Fibroblast of lung (primary cell): ENCODE measurements around the gene TRPV2. TPM values are rescaled to one million over a fixed set of nuclear protein-coding genes. Genes with fewer than 3 reads are reported as not detected.

Experiments used
- DNase-seq, 2 donors: peaks; one replicate each; pipeline versions ENCODE4 v3.0.0 to v3.0.0-alpha.2; 2010; ENCODE audit warnings: low read depth in 2 of 2
- H2AFZ ChIP-seq: 2 replicates; pipeline ENCODE4 v1.5.1; 2012; ENCODE audit warnings: low read length, control low read depth, inconsistent platforms
- H3K27ac ChIP-seq: 2 replicates; pipeline ENCODE4 v1.5.1; 2011; ENCODE audit warnings: low read length, control low read depth; ENCODE audit not compliant: insufficient read depth
- H3K27me3 ChIP-seq: 2 replicates; pipeline ENCODE4 v1.5.1; 2011; ENCODE audit warnings: mild to moderate bottlenecking, low read length; ENCODE audit not compliant: control insufficient read depth, insufficient read depth
- H3K36me3 ChIP-seq: 2 replicates; pipeline ENCODE4 v1.5.1; 2011; ENCODE audit warnings: low read length; ENCODE audit not compliant: control insufficient read depth, insufficient read depth
- H3K4me1 ChIP-seq: 2 replicates; pipeline ENCODE4 v1.5.1; 2011; ENCODE audit warnings: low read length; ENCODE audit not compliant: control insufficient read depth, insufficient read depth; ENCODE audit errors: extremely low read depth
- H3K4me2 ChIP-seq: 2 replicates; pipeline ENCODE4 v1.5.1; 2011; ENCODE audit warnings: low read length, control low read depth; ENCODE audit not compliant: insufficient read depth; ENCODE audit errors: extremely low read depth
- H3K4me3 ChIP-seq, 4 experiments: fragments of 200-600 bp in 1 of 4; sonication (generic) in 1 of 4; replicated peaks in 1 of 4; 2 replicates each; pipeline ENCODE4 v1.5.1; 2011 to 2016; ENCODE audit warnings: low read length in 4 of 4, low read depth in 3 of 4, mild to moderate bottlenecking in 3 of 4, control low read depth in 2 of 4, inconsistent platforms in 1 of 4, mixed read lengths in 1 of 4; ENCODE audit not compliant: insufficient read depth in 1 of 4; ENCODE audit errors: control extremely low read depth in 1 of 4
- H3K79me2 ChIP-seq: 2 replicates; pipeline ENCODE4 v1.5.1; 2012; ENCODE audit warnings: mild to moderate bottlenecking, low read length, inconsistent platforms; ENCODE audit not compliant: control insufficient read depth, insufficient read depth
- H3K9ac ChIP-seq: 2 replicates; pipeline ENCODE4 v1.5.1; 2011; ENCODE audit warnings: mild to moderate bottlenecking, low read length, control low read depth; ENCODE audit not compliant: insufficient read depth
- H3K9me3 ChIP-seq: 2 replicates; pipeline ENCODE4 v1.5.1; 2012; ENCODE audit warnings: low read depth, low read length; ENCODE audit not compliant: control insufficient read depth, insufficient read depth
- H4K20me1 ChIP-seq: 2 replicates; pipeline ENCODE4 v1.5.1; 2011; ENCODE audit warnings: low read length; ENCODE audit not compliant: control insufficient read depth, insufficient read depth; ENCODE audit errors: extremely low read depth
- CTCF ChIP-seq, 2 donors: IDR thresholded peaks in 1 of 2; conservative IDR thresholded peaks in 1 of 2; 1 replicate in 1 of 2; 2 replicates in 1 of 2; pipeline ENCODE4 v1.5.1; 2011 to 2012; ENCODE audit warnings: low read length in 2 of 2, control low read depth in 1 of 2, inconsistent platforms in 1 of 2, low read depth in 1 of 2, mild to moderate bottlenecking in 1 of 2
- EZH2 ChIP-seq: IDR thresholded peaks from 2 replicates; pipeline ENCODE4 v1.5.1; 2012; ENCODE audit warnings: low read length, control low read depth, mild to moderate bottlenecking; ENCODE audit errors: missing control alignments
- polyA plus RNA-seq, 2 donors: library from polyadenylated mRNA; depleted of rRNA in 1 of 2; stranded (reverse) in 1 of 2; unstranded in 1 of 2; fragments of >200 nt; gene quantifications; 2 replicates each; pipeline ENCODE4 v1.2.1, GENCODE V29; 2011 to 2012; ENCODE audit warnings: missing spikeins in 1 of 2
- total RNA-seq: library from RNA; depleted of rRNA; stranded (reverse); fragments of >200 nt; gene quantifications from 2 replicates; pipeline ENCODE4 v1.2.1, GENCODE V29; 2014

TRPV2 gene
- total and polyA plus RNA-seq, 2 donors (not counting 1 experiment from before 2014, with no cell fraction given) = 68.6 to 74.5 TPM

GRCh38 chr17:16381496-16381820, 33.9 kb upstream of the TRPV2 start:
- TF ChIP-seq CTCF (conservative IDR thresholded peaks at IDR 0.05 in 1 of 2, IDR thresholded peaks at IDR 0.05 in 1 of 2; ENCODE audit: low read depth in 1 of 2, low read length in 2 of 2) (no peak), EZH2 (no peak)
- no peak overlapping the region for H2AFZ ChIP-seq
- peaks cover 2% of the 10 kb centered on the region for H3K36me3 ChIP-seq
- H3K9me3 ChIP-seq = no peaks in the 10 kb centered on the region
- no peaks in the 10 kb centered on the region for H3K27me3 ChIP-seq
- peak overlapping the region; percentile 81 for H3K9ac ChIP-seq
- H3K4me1 ChIP-seq = peaks cover 4% of the 10 kb centered on the region
- H3K4me2 ChIP-seq = peak overlapping the region; percentile 18
- H3K4me3 ChIP-seq = peak overlapping the region; percentile 83 to 99 (median 93)
- H3K27ac ChIP-seq = peak overlapping the region; percentile 95
- H4K20me1 ChIP-seq = peaks cover 3% of the 10 kb centered on the region
- peaks cover 27% of the 10 kb centered on the region for H3K79me2 ChIP-seq
- peak; percentile 45 for DNase-seq

GRCh38 chr17:16383216-16383615, 32.2 kb upstream of the TRPV2 start:
- Histone ChIP-seq H3K9me3 (no peaks in the 10 kb centered on the region), H4K20me1 (peaks cover 3% of the 10 kb centered on the region), H2AFZ (no peak overlapping the region), H3K4me3 (peak overlapping the region; percentile 16 to 99 (median 24)), H3K27ac (no peak overlapping the region), H3K36me3 (peaks cover 2% of the 10 kb centered on the region), H3K79me2 (peaks cover 27% of the 10 kb centered on the region), H3K9ac (no peak overlapping the region), H3K4me2 (peak overlapping the region; percentile 55), H3K27me3 (no peaks in the 10 kb centered on the region), H3K4me1 (peaks cover 4% of the 10 kb centered on the region)
- DNase-seq = no peak
- TF ChIP-seq EZH2 (no peak), CTCF (conservative IDR thresholded peaks at IDR 0.05 in 1 of 2, IDR thresholded peaks at IDR 0.05 in 1 of 2; ENCODE audit: low read depth in 1 of 2, low read length in 2 of 2) (no peak)

GRCh38 chr17:16383772-16384287, 31.5 kb upstream of the TRPV2 start:
- H3K4me3 ChIP-seq = peak overlapping the region in 1 of 4 experiments; percentile 99
- H3K27me3 ChIP-seq = no peaks in the 10 kb centered on the region
- H3K9ac ChIP-seq = no peak overlapping the region
- peaks cover 27% of the 10 kb centered on the region for H3K79me2 ChIP-seq
- DNase-seq = no peak
- H3K36me3 ChIP-seq = peaks cover 2% of the 10 kb centered on the region
- TF ChIP-seq EZH2 (no peak), CTCF (conservative IDR thresholded peaks at IDR 0.05 in 1 of 2, IDR thresholded peaks at IDR 0.05 in 1 of 2; ENCODE audit: low read depth in 1 of 2, low read length in 2 of 2) (no peak)
- no peak overlapping the region for H3K27ac ChIP-seq
- peaks cover 2% of the 10 kb centered on the region for H3K4me1 ChIP-seq
- H4K20me1 ChIP-seq = peaks cover 3% of the 10 kb centered on the region
- H3K4me2 ChIP-seq = peak overlapping the region; percentile 13
- H2AFZ ChIP-seq = no peak overlapping the region
- no peaks in the 10 kb centered on the region for H3K9me3 ChIP-seq
